HL-60 (cell line): ENCODE data around the gene OSBPL6.

ENCODE experiments used
- CTCF ChIP-seq: IDR thresholded peaks from one replicate; pipeline ENCODE4 v1.5.1; 2011; ENCODE audit warnings: low read length, control low read depth, inconsistent platforms; ENCODE audit not compliant: insufficient read depth
- POLR2AphosphoS5 ChIP-seq: IDR thresholded peaks from 2 replicates; pipeline ENCODE4 v1.6.1; 2012; ENCODE audit warnings: low read depth

GRCh38 chr2:178223806-178224205, 29.5 kb downstream of the OSBPL6 start:
- TF ChIP-seq POLR2AphosphoS5 (no peak), CTCF (no peak)
